Testis (tissue), 2 donors: Measurements from ENCODE around the gene KRT26.

Experiments
- CTCF ChIP-seq, 3 experiments: fragments of 450-650 bp in 2 of 3; fragments of 200-600 bp in 1 of 3; sonication (generic) in 1 of 3; IDR thresholded peaks; one replicate each; pipeline ENCODE4 v1.5.1; 2016 to 2019; ENCODE audit warnings: antibody characterized with exemption in 3 of 3, mild to moderate bottlenecking in 2 of 3, moderate library complexity in 1 of 3
- POLR2A ChIP-seq: fragments of 450-650 bp; IDR thresholded peaks from one replicate; pipeline ENCODE4 v1.6.1; 2017; ENCODE audit warnings: antibody characterized with exemption, mild to moderate bottlenecking, moderate library complexity

DNA sequence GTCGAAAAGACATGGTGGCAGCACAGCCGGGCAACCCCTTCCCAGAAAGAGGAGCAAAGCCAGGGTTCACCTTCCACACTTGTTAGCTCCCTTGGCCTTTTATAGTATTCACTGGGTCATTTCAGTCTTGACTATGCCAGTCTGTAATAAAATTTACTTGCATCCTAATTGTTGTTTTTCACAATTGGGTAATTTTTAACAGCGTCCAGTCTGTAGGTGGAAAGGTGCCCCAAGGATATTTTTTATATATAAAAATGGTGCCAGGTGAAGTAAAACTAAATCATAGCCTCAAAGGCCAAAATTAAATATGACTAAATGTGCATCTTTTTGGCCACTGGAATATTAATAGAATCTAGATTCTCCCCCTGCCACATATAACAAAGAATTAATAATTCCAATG is at the start of gene KRT26:
- TF ChIP-seq CTCF (IDR thresholded peaks at IDR 0.05) (no peak), POLR2A (no peak)
